HCT116 (cell line): ENCODE results near the gene SEC24D. TPM values are rescaled to one million over a fixed set of nuclear protein-coding genes. Genes with fewer than 3 reads are reported as not detected.
A peak's percentile ranks its signal among the peaks of the same experiment; 100 is the strongest.

Source experiments
- ATAC-seq: fragments of 200-7000 bp; cut with Tn5 transposase; 2 replicates; pipeline ENCODE4 v1.9.1; 2020; ENCODE audit warnings: mild to moderate bottlenecking, moderate library complexity
- BruUV-seq: library from RNA; stranded (reverse); fragments of 400-500 nt; replicated peaks from 2 replicates; lab custom pipeline; 2021; lab: Mats Ljungman, UMichigan
- CTCF ChIA-PET: fragments of 300-600 bp; sonication (Branson Sonifier 250); formaldehyde crosslinking; loops from one replicate; lab custom pipeline; 2021; ENCODE audit warnings: antibody characterized with exemption; lab: Charles Lee
- POLR2A ChIA-PET: fragments of 300-600, 350-600 bp; sonication (Branson Sonifier 250); formaldehyde crosslinking; loops from one replicate; lab custom pipeline; 2021; ENCODE audit warnings: antibody characterized with exemption; lab: Charles Lee
- RAD21 ChIA-PET, 2 experiments: fragments of 300-600 bp; sonication (Branson Sonifier 250); formaldehyde crosslinking; loops; one replicate each; lab custom pipeline; 2023; ENCODE audit warnings: low total read pairs in 2 of 2; ENCODE audit not compliant: uncharacterized antibody in 2 of 2, unreplicated experiment in 2 of 2, low non-redundant PET in 1 of 2; lab: Charles Lee
- DNase-seq: peaks from one replicate; pipeline ENCODE4 v3.0.0-alpha.2; 2010; ENCODE audit warnings: low read depth, low spot score
- H2AFZ ChIP-seq: fragments of 200-600 bp; shearing (Covaris generic), sonication (generic); 2 replicates; pipeline ENCODE4 v1.6.1; 2017; ENCODE audit warnings: low read depth, mixed run types, mixed read lengths, antibody characterized with exemption, low read length; ENCODE audit not compliant: poor library complexity, severe bottlenecking
- H3K27ac ChIP-seq: 2 replicates; pipeline ENCODE4 v1.5.1; 2012; ENCODE audit warnings: low read depth, low read length
- H3K27me3 ChIP-seq: fragments of 200-600 bp; sonication (generic); 2 replicates; pipeline ENCODE4 v1.6.1; 2016; ENCODE audit warnings: mixed run types, low read length, mixed read lengths; ENCODE audit not compliant: insufficient read depth
- H3K36me3 ChIP-seq, 2 experiments: fragments of 200-500 bp in 1 of 2; fragments of 200-600 bp in 1 of 2; sonication (Bioruptor generic) in 1 of 2; sonication (generic) in 1 of 2; 2 replicates each; pipeline versions ENCODE4 v1.5.1 to v1.6.1; 2014 to 2016; ENCODE audit warnings: low read length in 2 of 2, inconsistent platforms in 1 of 2, mixed read lengths in 1 of 2, mixed run types in 1 of 2; ENCODE audit not compliant: insufficient read depth in 2 of 2, control insufficient read depth in 1 of 2
- H3K4me1 ChIP-seq, 2 experiments: fragments of 200-600 bp in 1 of 2; sonication (generic) in 1 of 2; 2 replicates each; pipeline versions ENCODE4 v1.5.1 to v1.6.1; 2012 to 2017; ENCODE audit warnings: low read length in 2 of 2, inconsistent platforms in 1 of 2, mild to moderate bottlenecking in 1 of 2, mixed read lengths in 1 of 2, mixed run types in 1 of 2, moderate library complexity in 1 of 2; ENCODE audit not compliant: insufficient read depth in 2 of 2, control insufficient read depth in 1 of 2
- H3K4me2 ChIP-seq: fragments of 200-600 bp; sonication (generic); 2 replicates; pipeline ENCODE4 v1.6.1; 2017; ENCODE audit warnings: mixed run types, low read length, mixed read lengths
- H3K4me3 ChIP-seq, 2 experiments: fragments of 200-600 bp in 1 of 2; sonication (generic) in 1 of 2; replicated peaks in 1 of 2; 2 replicates each; pipeline ENCODE4 v1.5.1; 2011 to 2016; ENCODE audit warnings: low read length in 2 of 2, control low read depth in 1 of 2, low read depth in 1 of 2, mild to moderate bottlenecking in 1 of 2, mixed read lengths in 1 of 2, mixed run types in 1 of 2
- H3K79me2 ChIP-seq: fragments of 200-600 bp; sonication (generic); 2 replicates; pipeline ENCODE4 v1.6.1; 2017; ENCODE audit warnings: mild to moderate bottlenecking, mixed run types, low read length, moderate library complexity, mixed read lengths; ENCODE audit not compliant: insufficient read depth
- H3K9ac ChIP-seq: fragments of 200-600 bp; sonication (generic); 2 replicates; pipeline ENCODE4 v1.6.1; 2016; ENCODE audit warnings: low read length, mixed read lengths
- H3K9me2 ChIP-seq: fragments of 200-600 bp; sonication (generic), shearing (Covaris generic); 2 replicates; pipeline ENCODE4 v1.6.1; 2017; ENCODE audit warnings: mixed run types, mild to moderate bottlenecking, moderate library complexity; ENCODE audit not compliant: insufficient read depth
- H3K9me3 ChIP-seq, 2 experiments: fragments of 200-500 bp in 1 of 2; fragments of 200-600 bp in 1 of 2; sonication (Bioruptor generic) in 1 of 2; sonication (generic) in 1 of 2; 2 replicates each; pipeline ENCODE4 v1.6.1; 2014 to 2017; ENCODE audit warnings: low read length in 2 of 2, mixed read lengths in 2 of 2, inconsistent platforms in 1 of 2, low read depth in 1 of 2, mild to moderate bottlenecking in 1 of 2, mixed run types in 1 of 2, moderate library complexity in 1 of 2; ENCODE audit not compliant: control insufficient read depth in 1 of 2, insufficient read depth in 1 of 2
- H4K20me1 ChIP-seq: fragments of 200-600 bp; sonication (generic), shearing (Covaris generic); 2 replicates; pipeline ENCODE4 v1.6.1; 2017; ENCODE audit warnings: mixed run types, mild to moderate bottlenecking, moderate library complexity; ENCODE audit not compliant: insufficient read depth
- CBX3 ChIP-seq: IDR thresholded peaks from 2 replicates; pipeline ENCODE4 v1.6.1; 2012; ENCODE audit warnings: low read depth
- POLR2A ChIP-seq: IDR thresholded peaks from 2 replicates; pipeline ENCODE4 v1.7.0; 2011; ENCODE audit warnings: borderline replicate concordance; ENCODE audit not compliant: insufficient read depth, insufficient read length; ENCODE audit errors: extremely low read depth
- POLR2AphosphoS5 ChIP-seq: IDR thresholded peaks from 2 replicates; pipeline ENCODE4 v1.6.1; 2011; ENCODE audit warnings: mild to moderate bottlenecking, low read depth, low read length, moderate library complexity
- TCF7L2 ChIP-seq: IDR thresholded peaks from 2 replicates; pipeline ENCODE4 v1.7.0; 2011; ENCODE audit warnings: borderline replicate concordance, inconsistent platforms; ENCODE audit not compliant: insufficient read depth, insufficient read length; ENCODE audit errors: extremely low read depth
- intact Hi-C: fragments of 100-400 bp; cut with micrococcal nuclease; formaldehyde crosslinking; loops from 2 replicates; pipeline ENCODE4 v1.10.0; 2022
- total RNA-seq: library from RNA; stranded (reverse); gene quantifications from one replicate; pipeline ENCODE4 v1.2.1, GENCODE V29; 2021; ENCODE audit not compliant: unreplicated experiment
- TF ChIP-seq, protein P1 (sequence below): IDR thresholded peaks from 2 replicates; pipeline ENCODE4 v1.6.1; 2012

Gene SEC24D
- total RNA-seq, 1 experiment from 2014 or later: 28.5 TPM

GRCh38 chr4:118836301-118837120, 585 bp upstream of the SEC24D start:
- CTCF ChIA-PET: interaction anchor here (1.7 to 2.4 kb wide), 2 partner anchors 11 to 28 kb away, joined by 7 to 9 read pairs; no protein-coding TSS in a partner anchor
- peak; percentile 65 for ATAC-seq
- peak; percentile 31 for DNase-seq
- RAD21 ChIA-PET: no interaction called here
- Histone ChIP-seq H3K4me2 (peak overlapping the region; percentile 88), H3K9me2 (no peaks in the 10 kb centered on the region), H3K9ac (peak overlapping the region; percentile 68), H3K4me1 (peaks cover 5 to 22% of the 10 kb centered on the region in 2 experiments; a peak in 3 of 4 replicates), H3K4me3 (peak overlapping the region; percentile 77 to 83), H3K9me3 (no peaks in the 10 kb centered on the region), H3K36me3 (peaks cover 4% of the 10 kb centered on the region in 2 experiments; a peak in 2 of 4 replicates)
- POLR2A ChIA-PET: no interaction called here
- intact Hi-C loops: no loop called here
- BruUV-seq: TSS peak; percentile 72
- TF ChIP-seq CBX3 (no peak), POLR2A (peak; percentile 37)
- TF ChIP-seq, protein P1, sequence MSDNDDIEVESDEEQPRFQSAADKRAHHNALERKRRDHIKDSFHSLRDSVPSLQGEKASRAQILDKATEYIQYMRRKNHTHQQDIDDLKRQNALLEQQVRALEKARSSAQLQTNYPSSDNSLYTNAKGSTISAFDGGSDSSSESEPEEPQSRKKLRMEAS: peak; percentile 94
- TF ChIP-seq, all 23 proteins: peak for 2
- Histone ChIP-seq H3K27ac (peak overlapping the region; percentile 74), H2AFZ (peak overlapping the region; percentile 93), H3K79me2 (peaks cover 16% of the 10 kb centered on the region; the same call in 1 of the 2 replicates), H3K27me3 (no peaks in the 10 kb centered on the region), H4K20me1 (no peaks in the 10 kb centered on the region)

DNA sequence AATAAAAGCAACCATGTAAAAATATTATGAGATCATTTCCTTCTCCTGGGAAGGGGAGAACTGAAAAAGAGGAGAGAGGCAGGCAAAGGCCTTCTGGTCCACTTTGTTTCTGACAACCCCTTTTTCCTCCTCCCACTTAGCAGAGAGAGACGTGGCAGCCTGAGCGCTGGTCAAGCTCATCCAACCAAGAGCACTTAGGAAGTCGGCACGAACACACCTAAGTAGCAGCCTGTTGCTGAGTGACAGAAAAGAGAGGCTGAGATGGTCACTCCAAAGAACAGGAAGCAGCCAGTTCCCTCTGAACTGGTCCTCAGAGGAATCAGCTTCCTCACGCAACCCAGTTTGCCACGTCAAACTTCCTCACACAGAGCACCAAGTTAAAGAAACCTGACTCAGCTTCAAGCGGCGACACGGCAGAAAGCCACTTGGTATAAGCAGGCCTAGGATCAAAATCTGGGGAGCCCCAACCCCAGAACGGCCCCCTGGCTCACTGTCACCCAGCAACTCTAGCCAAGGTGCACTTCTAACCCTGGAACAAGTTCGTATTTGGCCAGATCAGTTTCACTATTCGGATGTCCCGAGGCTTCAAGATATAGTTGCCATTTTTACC, 861 bp downstream of the SEC24D start:
- no peaks in the 10 kb centered on the region for H3K9me2 ChIP-seq
- RAD21 ChIA-PET: no interaction called here
- H3K4me2 ChIP-seq: peak overlapping the region; percentile 88
- intact Hi-C loops: no loop called here
- TSS peak; percentile 58 for BruUV-seq
- peak; percentile 56 for DNase-seq
- peaks cover 3 to 18% of the 10 kb centered on the region in 2 experiments; a peak in 2 of 4 replicates for H3K4me1 ChIP-seq
- no peaks in the 10 kb centered on the region for H3K27me3 ChIP-seq
- CTCF ChIA-PET: interaction anchor here (1.6 kb wide), 1 partner anchor 54 kb away, joined by 3 read pairs; the partner anchor contains the start of gene SYNPO2
- TF ChIP-seq TCF7L2 (no peak), POLR2AphosphoS5 (peak; percentile 38; the same call in 1 of the 2 replicates)
- H3K79me2 ChIP-seq: peaks cover 16% of the 10 kb centered on the region; the same call in 1 of the 2 replicates
- H3K9me3 ChIP-seq: no peaks in the 10 kb centered on the region
- H3K36me3 ChIP-seq: peaks cover 4% of the 10 kb centered on the region in 2 experiments; a peak in 2 of 4 replicates
- no peaks in the 10 kb centered on the region for H4K20me1 ChIP-seq
- H2AFZ ChIP-seq: peak overlapping the region; percentile 17
- H3K4me3 ChIP-seq: peak overlapping the region; percentile 77 to 83
- H3K9ac ChIP-seq: peak overlapping the region; percentile 68
- POLR2A ChIA-PET: interaction anchor here (0.8 to 1.1 kb wide), 4 partner anchors 9 to 29 kb away, joined by 3 read pairs; no protein-coding TSS in a partner anchor
- peak overlapping the region; percentile 74 for H3K27ac ChIP-seq
- ATAC-seq: peak; percentile 56
